Daoy (cell line): ENCODE measurements around the gene ARFRP1. TPM values are rescaled to one million over a fixed set of nuclear protein-coding genes. Genes with fewer than 3 reads are reported as not detected.
"Not testable (repeated sequence)": the region's sequence is repeated elsewhere in the genome, so short reads cannot be mapped to it uniquely, and the experiment has no call there.

ENCODE experiments used
- DNase-seq: peaks from one replicate; pipeline ENCODE4 v3.0.0-alpha.2; 2015; ENCODE audit warnings: low read depth
- total RNA-seq: library from RNA; depleted of rRNA; stranded (reverse); fragments of >200 nt; shearing (Covaris generic); gene quantifications from 2 replicates; pipeline ENCODE4 v1.2.3, GENCODE V29; 2014; rRNA removed

ARFRP1 gene
- total RNA-seq, 1 experiment from 2014 or later: 25.1 TPM

GRCh38 chr20:63656451-63656850 is 51.3 kb downstream of the ARFRP1 start:
- DNase-seq: no peak

GRCh38 chr20:63655249-63655648 is 52.5 kb downstream of the ARFRP1 start:
- no peak for DNase-seq

DNA sequence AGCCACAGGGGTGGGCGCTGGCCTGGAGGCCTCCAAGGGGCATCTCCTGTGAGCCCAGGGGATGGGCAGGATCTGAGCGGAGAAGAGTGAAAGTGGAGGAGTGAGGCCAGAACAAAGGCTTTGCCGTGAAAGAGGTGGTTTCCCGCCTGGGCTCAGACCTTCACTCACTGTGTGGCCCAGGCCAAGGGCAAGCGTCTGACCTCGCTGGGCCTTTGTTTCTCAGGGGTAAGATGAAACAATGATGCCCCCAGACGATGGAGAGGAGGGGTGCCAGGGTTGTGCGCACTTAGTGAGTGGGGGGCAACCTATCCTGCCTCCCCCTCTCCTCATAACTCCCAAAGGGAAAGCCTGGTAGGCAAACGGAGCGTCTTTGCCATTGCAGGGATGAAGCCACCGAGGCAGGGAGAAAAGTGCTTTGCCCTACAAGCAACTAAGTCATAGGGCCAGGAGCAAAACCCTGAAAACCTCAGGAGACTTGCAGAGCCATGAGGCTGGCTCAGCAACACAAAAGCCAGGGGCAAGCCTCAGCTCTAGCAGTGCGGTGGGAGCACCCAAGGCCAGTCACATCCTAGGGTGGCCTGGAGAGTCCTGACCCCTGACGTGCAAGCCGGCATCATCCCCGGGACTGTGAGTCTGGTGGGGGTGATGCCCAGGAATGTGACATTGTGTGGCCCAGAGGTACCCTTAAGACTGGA is 53.7 kb downstream of the ARFRP1 start:
- no peak for DNase-seq

- DNase-seq: peak; percentile 91
These were observed 54.5 kb downstream of the ARFRP1 start, which contains the start of gene STMN3 for GRCh38 chr20:63653041-63653973. TSS of gene STMN3 (minus strand) at chr20:63653424. CDS start at chr20:63653345, 79 bp downstream.

DNA sequence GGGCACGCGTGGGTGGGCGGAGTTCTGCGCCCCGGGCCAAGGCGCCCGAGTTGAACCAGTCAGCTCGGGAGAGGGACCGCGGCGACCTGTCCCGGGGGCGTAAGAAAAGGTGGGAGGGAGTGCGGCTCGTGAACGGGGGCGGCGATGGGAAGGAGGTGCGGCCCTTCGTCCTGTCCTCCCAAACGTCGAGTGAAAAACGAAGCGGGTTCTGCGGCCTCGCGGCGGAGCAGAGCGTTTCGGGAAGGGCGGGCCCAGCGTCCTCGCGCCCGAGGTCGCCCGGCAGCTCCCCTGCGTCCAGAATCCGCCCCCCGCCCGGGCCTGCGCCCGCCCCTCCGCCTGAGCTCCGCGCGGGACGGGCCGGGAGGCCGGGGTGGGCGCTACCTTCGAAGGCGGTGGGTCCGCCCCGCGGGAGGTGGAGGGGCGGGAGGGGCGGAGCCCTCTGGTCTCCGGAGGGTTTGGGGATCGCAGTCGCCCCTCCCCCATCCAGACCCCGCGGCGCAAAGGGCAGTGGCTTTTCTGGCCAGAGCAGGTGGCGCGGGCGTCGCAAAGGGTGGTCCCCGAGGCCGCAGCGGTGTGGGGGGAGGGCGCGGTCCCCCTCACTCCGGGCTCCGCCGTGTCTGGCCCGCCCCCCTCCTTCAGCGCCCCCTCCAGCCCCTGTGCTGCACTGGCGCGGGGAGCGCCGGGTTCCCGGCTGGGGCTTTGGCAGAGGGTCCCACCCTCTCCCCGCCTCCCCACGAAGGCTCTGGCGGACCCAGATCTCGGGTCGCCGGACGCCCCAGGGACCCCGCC is 55.4 kb downstream of the ARFRP1 start:
- DNase-seq: peak; percentile 30

DNA sequence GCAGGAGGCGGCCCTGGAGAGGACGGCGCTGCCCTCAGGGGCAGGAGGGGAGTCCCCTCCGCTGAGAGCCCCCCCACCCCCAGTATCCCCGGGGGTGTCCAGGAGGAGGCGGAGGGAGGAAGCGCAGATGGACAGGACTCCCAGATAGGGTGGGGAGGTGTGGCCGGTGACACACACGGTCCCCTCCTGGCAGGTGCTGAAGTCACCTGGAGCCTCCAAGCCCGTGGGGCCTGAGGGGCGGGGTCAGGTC is 55.9 kb downstream of the ARFRP1 start:
- DNase-seq: peak; percentile 36

- not testable (repeated sequence) for DNase-seq
These were observed 57.3 kb downstream of the ARFRP1 start for GRCh38 chr20:63650486-63650885.

- no peak for DNase-seq
These were observed 58.7 kb downstream of the ARFRP1 start for GRCh38 chr20:63648895-63649589.

Other genes starting within 250 kb of the ARFRP1 start
- 0.17 TPM in 1 of 2 replicates, not detected in the other for gene KCNQ2, start 235.3 kb downstream of the ARFRP1 start, total RNA-seq
- 3.9 and 6.4 TPM in 2 replicates for gene EEF1A2, start 208.9 kb downstream of the ARFRP1 start, total RNA-seq
- gene PPDPF, start 187.2 kb downstream of the ARFRP1 start, total RNA-seq: 30.6 and 39.0 TPM in 2 replicates
- not detected in 2 replicates for gene PTK6, start 170.6 kb downstream of the ARFRP1 start, total RNA-seq
- not detected in 2 replicates for gene SRMS, start 160.2 kb downstream of the ARFRP1 start, total RNA-seq
- not detected in 2 replicates for gene FNDC11, start 153.8 kb downstream of the ARFRP1 start, total RNA-seq
- gene HELZ2, start 133.7 kb downstream of the ARFRP1 start, total RNA-seq: 19.2 and 19.3 TPM in 2 replicates
- gene GMEB2, start 80.9 kb downstream of the ARFRP1 start, total RNA-seq: 6.2 and 7.6 TPM in 2 replicates
- gene STMN3, start 54.6 kb downstream of the ARFRP1 start, total RNA-seq: 18.5 and 23.3 TPM in 2 replicates
- 11.4 and 26.0 TPM in 2 replicates for gene RTEL1, start 49.7 kb downstream of the ARFRP1 start, total RNA-seq
- gene TNFRSF6B, start 11.3 kb downstream of the ARFRP1 start, total RNA-seq: 12.6 and 14.7 TPM in 2 replicates
- gene ZGPAT, start 63 bp upstream of the ARFRP1 start, total RNA-seq: 18.7 and 29.2 TPM in 2 replicates
- gene LIME1, start 28.7 kb upstream of the ARFRP1 start, total RNA-seq: 2.4 and 3.6 TPM in 2 replicates
- 6.6 and 14.6 TPM in 2 replicates for gene SLC2A4RG, start 31.8 kb upstream of the ARFRP1 start, total RNA-seq
- 3.4 and 3.5 TPM in 2 replicates for gene ZBTB46, start 123.3 kb upstream of the ARFRP1 start, total RNA-seq
- not detected in 2 replicates for gene ABHD16B, start 153.5 kb upstream of the ARFRP1 start, total RNA-seq
- 80.3 and 92.0 TPM in 2 replicates for gene TPD52L2, start 157.3 kb upstream of the ARFRP1 start, total RNA-seq
- 34.4 and 40.1 TPM in 2 replicates for gene DNAJC5, start 187.2 kb upstream of the ARFRP1 start, total RNA-seq
- gene UCKL1, start 248.4 kb upstream of the ARFRP1 start, total RNA-seq: 3.1 and 6.3 TPM in 2 replicates